ENCODE data around the gene KDM1A.

Gene KDM1A

GRCh38 chr1:23110391-23110790 lies 91.1 kb downstream of the KDM1A start:
- DNase-seq (ENCODE audit: low spot score): no peak

- no peak for DNase-seq (ENCODE audit: low spot score)
Observed at GRCh38 chr1:23111600-23112535, 92.6 kb downstream of the KDM1A start.

DNA sequence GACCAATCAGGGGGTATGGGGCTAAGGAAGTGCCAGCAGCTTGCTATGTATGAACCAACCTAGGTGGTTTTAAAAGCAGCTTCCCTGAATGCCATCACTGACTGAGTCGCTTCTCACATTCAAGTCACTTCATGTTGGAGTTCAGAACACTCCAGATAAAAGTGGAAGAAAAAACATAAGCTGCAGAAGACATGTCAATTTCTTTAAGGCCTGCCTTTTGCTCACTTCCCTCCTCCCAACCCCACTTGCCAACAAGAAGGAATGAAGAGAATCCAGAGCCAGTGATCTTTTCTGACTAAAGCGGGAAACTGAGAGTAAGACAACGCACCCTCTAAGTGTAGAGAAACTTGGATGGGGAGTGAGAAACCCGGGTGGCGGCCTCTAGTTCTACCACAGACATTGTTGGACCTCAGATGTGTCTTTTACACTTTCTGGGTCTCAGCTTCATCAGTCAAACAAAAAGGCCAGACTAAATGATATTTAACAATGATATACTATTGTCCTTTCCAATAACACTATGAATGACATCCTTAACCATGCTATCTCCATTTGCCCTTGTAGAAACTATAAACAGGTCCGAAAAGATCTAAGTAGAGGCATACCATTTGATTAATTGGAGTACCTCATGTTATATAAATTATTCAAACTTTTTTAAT lies 95.3 kb downstream of the KDM1A start:
- no peak for DNase-seq (ENCODE audit: low spot score)

DNA sequence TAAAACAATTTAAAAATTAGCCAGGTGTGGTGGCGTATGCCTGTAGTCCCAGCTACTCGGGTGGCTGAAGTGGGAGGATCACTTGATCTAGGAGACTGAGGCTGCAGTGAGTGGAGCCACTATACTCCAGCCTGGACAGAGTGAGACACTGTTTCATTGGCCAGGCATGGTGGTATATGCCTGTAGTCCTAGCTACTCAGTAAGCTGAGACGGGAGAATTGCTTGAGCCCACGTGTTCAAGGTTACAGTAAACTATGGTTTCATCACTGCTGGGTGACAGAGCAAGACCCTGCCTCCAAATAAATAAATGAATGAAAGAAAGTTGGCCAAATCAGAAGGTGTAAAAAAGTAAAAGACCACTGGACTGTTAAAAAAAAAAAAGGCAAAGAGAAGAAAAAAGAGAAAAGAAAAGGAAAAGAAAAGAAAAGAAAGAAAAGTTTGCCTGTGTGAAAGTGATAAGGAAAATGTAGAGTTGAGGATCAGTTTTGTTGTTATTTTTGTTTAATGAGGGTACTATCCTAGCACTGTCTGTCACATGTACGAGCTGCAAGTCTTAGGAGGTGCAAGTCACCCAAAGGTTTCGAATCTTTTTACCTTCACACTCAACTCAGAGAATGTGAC lies 97.1 kb downstream of the KDM1A start:
- no peak for DNase-seq (ENCODE audit: low spot score)

- DNase-seq (ENCODE audit: low spot score): no peak
Observed at GRCh38 chr1:23116921-23117699, 97.8 kb downstream of the KDM1A start.

- DNase-seq (ENCODE audit: low spot score): no peak
Observed at GRCh38 chr1:23118407-23118806, 99.1 kb downstream of the KDM1A start.

GRCh38 chr1:23118957-23119792 lies 99.9 kb downstream of the KDM1A start:
- DNase-seq (ENCODE audit: low spot score): no peak

GRCh38 chr1:23120383-23120782 lies 101.1 kb downstream of the KDM1A start:
- no peak for DNase-seq (ENCODE audit: low spot score)

- peak; percentile 36 for DNase-seq (ENCODE audit: low spot score)
Observed at GRCh38 chr1:23122023-23122748, 102.9 kb downstream of the KDM1A start.

DNA sequence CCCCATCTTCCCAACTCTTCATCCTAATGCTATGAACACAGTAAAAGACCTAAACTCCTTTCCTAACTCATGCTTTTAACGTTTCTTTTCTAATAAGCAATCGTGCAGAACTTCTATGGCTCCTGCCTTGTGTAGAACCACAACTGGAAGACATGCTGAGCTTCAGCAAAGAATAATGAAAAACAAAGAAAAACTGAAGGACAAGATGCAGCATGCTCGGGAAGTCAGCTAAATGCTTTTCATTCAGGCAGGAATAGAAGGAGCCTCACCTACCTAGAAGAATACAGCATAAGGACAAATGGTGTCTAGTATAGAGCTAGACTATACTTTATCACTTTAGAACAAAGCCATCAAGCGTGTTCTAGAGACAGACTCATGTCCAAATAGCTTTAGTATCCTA lies 103.5 kb downstream of the KDM1A start:
- DNase-seq (ENCODE audit: low spot score): no peak

- DNase-seq (ENCODE audit: low spot score): no peak
Observed at GRCh38 chr1:23123528-23123927, 104.3 kb downstream of the KDM1A start.

DNA sequence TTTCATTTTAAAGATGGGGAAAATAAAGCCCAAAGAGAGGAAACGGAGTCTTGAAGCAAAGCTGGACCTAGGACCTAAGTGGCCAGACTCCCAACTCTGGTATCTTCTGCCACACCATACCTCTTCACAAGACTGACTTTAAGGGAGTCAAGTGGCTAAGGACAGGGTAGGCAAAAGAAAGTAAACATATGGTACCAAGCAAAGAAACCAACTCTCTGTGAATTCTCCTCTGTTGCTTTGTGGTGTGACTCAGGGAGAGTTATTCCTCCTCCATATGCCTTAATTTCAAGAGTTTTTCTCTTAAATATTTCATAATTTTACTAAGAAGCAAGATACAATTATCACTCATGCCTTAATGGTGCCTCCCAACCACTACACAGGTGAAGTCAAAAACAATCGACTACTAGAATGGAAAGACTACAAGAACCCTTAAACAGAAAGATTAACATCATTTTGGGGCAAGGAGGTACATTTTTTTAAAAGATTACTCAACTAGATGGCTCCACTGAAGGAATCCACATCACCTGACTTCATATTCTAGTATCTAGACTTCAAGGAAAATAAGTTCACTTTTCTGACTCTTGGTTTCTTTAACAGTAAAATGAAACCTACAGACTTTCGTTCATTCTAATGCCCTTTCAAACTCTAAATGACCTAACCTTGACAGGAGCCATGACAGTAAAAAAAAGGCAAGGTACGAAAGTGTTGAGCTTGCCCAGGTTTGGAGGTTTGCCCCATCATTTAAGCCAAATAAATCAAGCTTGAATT lies 105.2 kb downstream of the KDM1A start:
- DNase-seq (ENCODE audit: low spot score): no peak

GRCh38 chr1:23125489-23125888 lies 106.2 kb downstream of the KDM1A start:
- no peak for DNase-seq (ENCODE audit: low spot score)

- no peak for DNase-seq (ENCODE audit: low spot score)
Observed at GRCh38 chr1:23126200-23126599, 106.9 kb downstream of the KDM1A start.

- peak; percentile 17 for DNase-seq (ENCODE audit: low spot score)
Observed at GRCh38 chr1:23126801-23127200, 107.5 kb downstream of the KDM1A start.

DNA sequence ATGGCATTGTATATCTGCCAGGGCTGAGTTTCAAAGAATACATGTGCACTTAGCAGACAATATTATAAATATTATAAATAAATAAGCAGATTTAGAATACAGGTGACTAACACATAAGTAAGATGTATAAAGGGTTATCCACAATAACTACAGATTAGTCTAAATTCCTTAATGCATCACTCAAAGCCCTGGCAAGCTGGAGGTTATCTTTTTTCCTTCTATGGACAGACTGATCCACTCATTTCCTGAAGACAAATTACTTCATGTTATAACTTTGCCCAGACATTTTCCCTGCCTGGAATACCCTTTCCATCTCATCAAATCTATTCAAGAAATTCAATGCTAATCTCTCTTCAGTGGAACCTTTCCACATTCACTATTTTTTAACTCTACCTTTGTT lies 110.6 kb downstream of the KDM1A start:
- no peak for DNase-seq (ENCODE audit: low spot score)

- DNase-seq (ENCODE audit: low spot score): no peak
Observed at GRCh38 chr1:23132033-23132432, 112.8 kb downstream of the KDM1A start.

Measured in hepatic stellate cell (primary cell).